HL-60/S4 treated with phorbol 12-myristate 13-acetate at 8.2 ng/mL for 4 days and 3 days (cell line): ENCODE results near the gene WBP1.

Experiments
- in situ Hi-C: fragments of 300-500 bp; cut with MboI; formaldehyde crosslinking; loops from 2 replicates; pipeline ENCODE4 v1.15.0; 2022; ENCODE audit warnings: low sequenced_read_pairs

WBP1 gene

DNA sequence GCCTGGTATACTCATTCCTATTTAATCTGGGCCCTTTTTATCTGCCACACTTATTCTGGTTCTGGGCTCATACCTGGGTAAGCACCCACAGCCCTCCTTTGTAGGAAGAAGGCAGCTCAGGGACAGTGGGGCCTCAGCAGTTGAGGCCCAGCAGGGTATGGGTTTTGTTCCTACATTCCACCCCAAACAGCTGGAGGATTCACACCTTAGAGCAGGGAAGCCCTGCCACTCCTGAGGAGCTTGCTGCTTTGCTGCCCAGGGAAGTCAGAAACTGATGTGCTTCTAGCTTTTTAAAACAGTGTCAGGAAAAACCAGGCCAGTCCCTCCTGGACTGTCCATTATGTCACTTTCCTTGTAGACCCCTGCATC is 42.3 kb downstream of the WBP1 start:
- in situ Hi-C loops, result no loop called here

DNA sequence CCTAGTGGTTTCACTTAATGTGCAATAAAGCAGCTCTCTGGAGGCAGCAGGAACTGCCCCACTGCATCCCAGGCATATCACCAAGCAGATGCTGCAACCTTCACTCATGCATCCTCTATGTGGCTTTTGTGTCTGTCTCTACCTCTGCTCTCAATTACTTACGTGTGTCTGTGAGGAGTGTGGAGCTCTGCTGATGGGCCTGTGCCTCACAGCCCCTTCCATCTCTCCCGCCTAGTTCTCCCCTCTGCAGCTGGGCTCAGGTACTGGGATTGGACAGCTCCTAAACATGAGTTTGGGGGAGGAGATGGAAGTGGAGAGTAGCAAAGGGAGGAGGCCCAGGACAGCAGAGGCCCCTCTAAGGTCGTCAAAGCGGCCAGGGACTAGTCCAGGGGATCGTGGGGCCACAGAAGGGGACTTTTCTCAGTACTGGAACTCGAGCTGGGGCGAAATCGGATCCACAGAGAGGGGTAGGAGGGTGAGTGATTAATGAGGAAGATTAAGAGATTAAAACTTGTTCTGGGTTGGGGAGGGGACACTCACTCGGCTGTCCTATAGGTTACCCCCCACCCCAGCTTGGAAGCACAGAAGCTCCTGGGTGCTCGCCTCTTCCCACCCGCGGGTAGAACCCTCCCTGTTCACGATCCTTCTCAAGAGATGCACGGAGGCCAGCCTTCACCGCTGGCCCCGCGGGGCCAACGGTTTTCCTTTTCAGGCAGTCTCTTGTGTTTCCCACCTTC is 43.3 kb downstream of the WBP1 start:
- in situ Hi-C loops, result no loop called here

- in situ Hi-C loops, result no loop called here
Measured at GRCh38 chr2:74502147-74502719, 44.0 kb downstream of the WBP1 start.

DNA sequence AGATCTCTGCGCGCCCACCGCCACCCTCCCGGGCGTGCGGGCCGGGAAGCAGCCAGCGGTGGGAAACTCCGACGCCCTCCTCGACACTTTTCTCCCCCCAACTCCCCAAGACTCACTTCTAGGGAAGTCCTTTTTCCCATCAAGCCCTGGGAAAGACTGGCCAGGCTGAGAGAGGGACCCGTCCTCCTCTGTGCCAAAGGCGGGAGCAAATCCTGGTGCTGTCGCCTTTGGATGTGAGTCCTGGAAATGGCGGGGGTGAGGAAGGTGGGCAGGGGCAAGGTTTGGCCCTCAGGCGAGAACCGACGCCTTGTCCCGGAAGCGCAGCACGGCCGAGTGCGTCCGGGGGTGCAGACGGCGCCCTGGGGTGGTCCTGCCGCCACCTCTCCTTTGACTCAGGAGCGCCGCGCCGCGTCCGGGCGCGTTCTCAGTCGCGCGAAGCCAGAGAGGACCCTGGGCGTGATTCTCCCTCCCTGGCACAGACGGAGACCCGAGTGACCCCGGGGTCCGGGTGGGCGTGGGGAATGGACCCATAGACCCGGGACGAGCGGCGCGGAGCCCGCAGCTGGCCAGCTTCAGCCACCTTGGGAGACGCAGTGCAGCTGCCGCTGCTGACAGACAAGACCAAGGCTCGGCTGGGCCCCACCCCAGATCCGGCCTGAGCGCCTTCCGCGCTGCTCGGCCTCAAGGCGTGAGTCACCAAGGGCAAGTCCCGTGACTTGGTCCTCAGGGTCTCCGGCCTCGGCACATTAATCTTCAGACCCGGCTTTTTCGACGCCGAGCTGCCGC is 44.7 kb downstream of the WBP1 start:
- in situ Hi-C loops, result no loop called here

DNA sequence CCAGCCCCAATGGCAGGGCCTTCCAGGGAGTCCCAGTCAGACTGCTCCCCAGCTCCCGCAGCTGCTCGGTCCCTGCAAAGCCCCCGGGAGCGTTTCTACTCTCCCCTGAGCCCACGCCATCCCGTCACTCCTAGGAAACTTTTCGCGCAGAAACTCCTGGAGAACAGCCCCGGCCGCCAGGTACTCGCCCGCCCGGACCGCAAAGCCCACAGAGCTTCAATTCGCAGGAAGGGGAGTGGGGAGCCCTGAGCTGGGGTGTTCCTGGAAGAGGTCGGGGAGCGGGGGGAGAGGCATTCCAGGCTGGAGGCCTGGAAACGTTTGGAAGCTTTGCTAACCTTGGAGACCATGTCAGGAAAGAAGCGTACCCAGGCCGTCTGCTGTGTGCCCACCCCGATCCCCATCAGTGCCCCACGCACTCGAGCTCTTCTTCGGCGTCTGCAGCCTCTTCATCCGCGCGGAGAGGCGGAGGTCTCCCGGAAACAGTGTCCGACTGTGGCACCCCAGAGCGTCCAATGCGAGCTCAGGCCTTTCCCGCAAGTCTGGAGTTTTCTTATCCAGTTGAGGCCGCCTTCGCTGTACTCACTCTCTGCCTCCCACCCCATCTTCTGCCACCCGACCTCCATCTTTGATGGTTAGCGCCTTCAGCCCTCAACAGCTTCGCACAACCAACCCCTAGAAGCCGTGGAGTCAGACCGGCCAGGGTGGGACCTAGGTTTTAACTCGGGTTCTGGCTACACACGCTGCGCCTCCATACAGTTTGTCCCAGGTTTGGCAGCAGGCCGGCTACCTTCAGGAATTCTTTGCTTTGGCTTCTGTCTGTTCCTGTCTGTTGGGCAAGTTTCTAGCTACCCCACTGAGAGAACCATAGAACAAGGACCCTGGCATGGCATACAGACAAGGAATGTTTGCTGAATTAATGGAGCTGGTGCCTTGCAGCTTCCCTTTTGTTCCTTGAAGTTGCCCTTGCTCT is 45.6 kb downstream of the WBP1 start:
- in situ Hi-C loops, result no loop called here

DNA sequence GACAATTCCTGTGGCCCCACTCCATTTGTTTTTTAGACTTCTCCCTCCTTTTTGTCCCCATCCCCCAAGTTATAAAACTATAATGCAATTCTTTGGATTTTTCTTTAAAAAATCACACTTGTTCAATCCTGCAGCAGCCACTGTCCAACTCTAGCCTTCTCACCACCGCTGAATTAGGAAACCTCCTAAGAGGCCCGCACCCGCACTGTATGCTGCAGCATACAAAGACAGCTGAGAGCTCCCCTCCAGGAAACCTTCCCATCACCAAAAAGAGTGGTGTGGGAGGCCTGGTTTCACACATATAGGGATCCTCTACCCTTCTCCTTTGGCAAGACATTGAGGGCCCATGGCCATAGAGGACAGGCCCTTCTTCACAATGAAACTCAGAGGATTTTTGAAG is 46.4 kb downstream of the WBP1 start:
- in situ Hi-C loops, result no loop called here

DNA sequence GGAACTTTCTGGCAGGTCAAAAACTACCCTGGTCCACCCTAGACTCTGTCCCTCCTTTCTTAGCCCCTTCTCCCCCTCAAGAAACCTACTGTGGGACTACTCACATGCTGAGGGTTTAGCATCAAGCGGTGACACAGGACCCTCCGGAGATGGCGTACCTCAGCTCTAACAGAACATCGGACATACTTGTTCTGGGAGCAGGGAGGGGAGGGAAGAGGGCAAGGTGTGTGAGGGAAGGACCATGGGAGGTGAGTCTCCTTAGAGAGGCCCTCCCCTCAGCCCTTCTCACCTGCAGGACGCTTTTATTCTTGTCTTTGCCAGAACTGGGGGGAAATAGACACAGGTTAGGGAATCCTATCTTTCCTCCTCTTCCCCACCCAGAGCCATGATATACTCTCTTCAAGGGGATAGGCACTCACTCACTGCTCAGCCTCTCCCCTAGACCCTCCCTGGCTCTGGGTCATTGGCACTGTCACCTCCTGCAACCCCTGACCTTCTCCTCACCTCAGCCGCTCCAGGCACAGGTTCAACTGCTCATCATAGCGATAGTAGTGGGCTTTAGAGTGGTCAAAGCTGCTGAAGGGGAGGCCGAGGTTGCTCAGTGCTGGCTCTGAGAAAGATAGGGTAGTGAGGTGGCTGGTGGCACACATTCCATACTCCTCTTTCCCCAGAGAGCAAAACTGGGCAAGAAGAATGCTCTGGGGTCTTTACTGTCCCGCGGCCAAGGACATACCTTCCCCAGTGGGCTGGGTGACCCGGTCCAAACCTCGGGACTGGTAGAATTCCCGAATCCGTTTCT is 47.4 kb downstream of the WBP1 start:
- in situ Hi-C loops, result no loop called here

GRCh38 chr2:74507145-74507925 is 49.1 kb downstream of the WBP1 start, which contains the start of gene PCGF1:
TSS of gene PCGF1 (minus strand) at chr2:74507695. CDS start at chr2:74507668, 27 bp downstream.
- in situ Hi-C loops, result no loop called here

- in situ Hi-C loops, result no loop called here
Measured at GRCh38 chr2:74507926-74508520, 49.8 kb downstream of the WBP1 start.

DNA sequence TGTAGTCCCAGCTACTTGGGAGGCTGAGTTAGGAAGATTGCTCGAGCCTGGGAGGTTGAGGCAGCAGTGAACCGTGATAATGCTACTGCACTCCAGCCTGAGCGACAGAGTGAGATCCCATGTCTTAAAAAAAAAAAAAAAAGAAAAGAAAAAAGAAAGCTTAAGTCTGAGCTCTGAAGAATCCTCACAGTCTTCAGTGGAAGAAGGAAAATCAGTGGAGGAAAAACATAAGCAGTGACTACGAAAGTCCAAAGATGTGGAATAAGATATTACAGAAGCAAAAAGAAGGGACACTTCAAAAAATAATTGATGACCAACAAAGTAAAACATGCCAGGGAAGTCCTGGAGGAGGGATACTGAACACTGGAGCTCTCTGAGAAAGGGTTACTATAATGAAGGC is 52.0 kb downstream of the WBP1 start:
- in situ Hi-C loops, result no loop called here
